Measurements from ENCODE around the gene LAMB4.

Gene LAMB4

GRCh38 chr7:108104324-108104723 is 25.8 kb downstream of the LAMB4 start:
- TF ChIP-seq POLR2A (IDR thresholded peaks at IDR 0.05; ENCODE audit: low read depth, low read length), result no peak

GRCh38 chr7:108103558-108104298 is 26.4 kb downstream of the LAMB4 start:
- TF ChIP-seq POLR2A (IDR thresholded peaks at IDR 0.05; ENCODE audit: low read depth, low read length), result no peak
- DNase-seq (ENCODE audit: insufficient read length, low spot score), result no peak
- no peak for FAIRE-seq

More at GRCh38 chr7:108104324-108104723, 25.8 kb downstream of the LAMB4 start:
- no peak for DNase-seq (ENCODE audit: insufficient read length, low spot score)
- FAIRE-seq, result no peak

GRCh38 chr7:108102671-108103312 is 27.4 kb downstream of the LAMB4 start:
- no peak for TF ChIP-seq POLR2A (IDR thresholded peaks at IDR 0.05; ENCODE audit: low read depth, low read length)
- no peak for DNase-seq (ENCODE audit: insufficient read length, low spot score)
- no peak for FAIRE-seq

- FAIRE-seq (no peak), DNase-seq (ENCODE audit: insufficient read length, low spot score) (no peak)
- no peak for TF ChIP-seq POLR2A (IDR thresholded peaks at IDR 0.05; ENCODE audit: low read depth, low read length)
Measured at GRCh38 chr7:108101759-108102158, 28.4 kb downstream of the LAMB4 start.

GRCh38 chr7:108099713-108100112 is 30.4 kb downstream of the LAMB4 start:
- FAIRE-seq, result no peak
- TF ChIP-seq POLR2A (IDR thresholded peaks at IDR 0.05; ENCODE audit: low read depth, low read length), result no peak
- DNase-seq (ENCODE audit: insufficient read length, low spot score), result no peak

GRCh38 chr7:108097703-108098102 is 32.5 kb downstream of the LAMB4 start:
- FAIRE-seq, result no peak
- DNase-seq (ENCODE audit: insufficient read length, low spot score), result no peak
- no peak for TF ChIP-seq POLR2A (IDR thresholded peaks at IDR 0.05; ENCODE audit: low read depth, low read length)

GRCh38 chr7:108096996-108097395 is 33.2 kb downstream of the LAMB4 start:
- FAIRE-seq (no peak), DNase-seq (ENCODE audit: insufficient read length, low spot score) (no peak)
- no peak for TF ChIP-seq POLR2A (IDR thresholded peaks at IDR 0.05; ENCODE audit: low read depth, low read length)

- peak; percentile 63 for DNase-seq (ENCODE audit: insufficient read length, low spot score)
- peak; percentile 95 for FAIRE-seq
- no peak for TF ChIP-seq POLR2A (IDR thresholded peaks at IDR 0.05; ENCODE audit: low read depth, low read length)
Measured at GRCh38 chr7:108094933-108095710, 35.0 kb downstream of the LAMB4 start.

GRCh38 chr7:108094346-108094745 is 35.8 kb downstream of the LAMB4 start:
- DNase-seq (ENCODE audit: insufficient read length, low spot score) (no peak), FAIRE-seq (no peak)
- TF ChIP-seq POLR2A (IDR thresholded peaks at IDR 0.05; ENCODE audit: low read depth, low read length), result no peak

- DNase-seq (ENCODE audit: insufficient read length, low spot score) (no peak), FAIRE-seq (no peak)
- no peak for TF ChIP-seq POLR2A (IDR thresholded peaks at IDR 0.05; ENCODE audit: low read depth, low read length)
Measured at GRCh38 chr7:108093851-108094331, 36.3 kb downstream of the LAMB4 start.

- FAIRE-seq, result no peak
- no peak for TF ChIP-seq POLR2A (IDR thresholded peaks at IDR 0.05; ENCODE audit: low read depth, low read length)
- DNase-seq (ENCODE audit: insufficient read length, low spot score), result no peak
Measured at GRCh38 chr7:108093341-108093740, 36.8 kb downstream of the LAMB4 start.

- no peak for TF ChIP-seq POLR2A (IDR thresholded peaks at IDR 0.05; ENCODE audit: low read depth, low read length)
- FAIRE-seq (no peak), DNase-seq (ENCODE audit: insufficient read length, low spot score) (no peak)
Measured at GRCh38 chr7:108091461-108091831, 38.7 kb downstream of the LAMB4 start.

- TF ChIP-seq POLR2A (IDR thresholded peaks at IDR 0.05; ENCODE audit: low read depth, low read length), result no peak
- no peak for FAIRE-seq
- no peak for DNase-seq (ENCODE audit: insufficient read length, low spot score)
Measured at GRCh38 chr7:108090791-108091460, 39.2 kb downstream of the LAMB4 start.

- no peak for FAIRE-seq
- no peak for DNase-seq (ENCODE audit: insufficient read length, low spot score)
- no peak for TF ChIP-seq POLR2A (IDR thresholded peaks at IDR 0.05; ENCODE audit: low read depth, low read length)
Measured at GRCh38 chr7:108089381-108089780, 40.8 kb downstream of the LAMB4 start.
